Activated effector memory CD4-positive, alpha-beta T cell treated with Interleukin-2 at 50 U/mL for 16 hours (primary cell): ENCODE data around the gene KIF23.

Experiments
- DNase-seq: peaks from one replicate; pipeline ENCODE4 v3.0.0-alpha.2; 2020

Gene KIF23

GRCh38 chr15:69497667-69498066 lies 83.5 kb downstream of the KIF23 start:
- DNase-seq, result no peak
